Activated CD4-positive, alpha-beta memory T cell treated with anti-CD3 and anti-CD28 coated beads, Interleukin-2, amount 10 ng/mL, durations not matched to agents 7 days and 5 days (primary cell): Measurements from ENCODE around the gene SPN. TPM values are rescaled to one million over a fixed set of nuclear protein-coding genes. Genes with fewer than 3 reads are reported as not detected.

Source experiments
- CTCF ChIA-PET: fragments of 350-600 bp; sonication (Branson Sonifier 250); formaldehyde crosslinking; loops from one replicate; lab custom pipeline; 2021; ENCODE audit warnings: antibody characterized with exemption, inconsistent platforms; lab: Charles Lee
- POLR2A ChIA-PET: fragments of 350-600 bp; sonication (Branson Sonifier 250); formaldehyde crosslinking; loops from one replicate; lab custom pipeline; 2021; ENCODE audit warnings: antibody characterized with exemption; lab: Charles Lee
- DNase-seq: peaks from one replicate; pipeline ENCODE4 v3.0.0-alpha.2; 2020
- H3K27ac Mint-ChIP-seq: one replicate; pipeline ENCODE4 v1.8.0; 2021; ENCODE audit warnings: mild to moderate bottlenecking, mixed read lengths
- H3K27me3 Mint-ChIP-seq: one replicate; pipeline ENCODE4 v1.8.0; 2021; ENCODE audit warnings: mixed read lengths
- H3K36me3 Mint-ChIP-seq: one replicate; pipeline ENCODE4 v1.8.0; 2021; ENCODE audit warnings: low read depth, mixed read lengths
- H3K4me1 Mint-ChIP-seq: one replicate; pipeline ENCODE4 v1.8.0; 2021; ENCODE audit warnings: mixed read lengths
- H3K4me3 Mint-ChIP-seq: one replicate; pipeline ENCODE4 v1.8.0; 2021; ENCODE audit warnings: mild to moderate bottlenecking, mixed read lengths
- H3K9me3 Mint-ChIP-seq: one replicate; pipeline ENCODE4 v1.8.0; 2021; ENCODE audit warnings: mixed read lengths
- total RNA-seq, 2 experiments: library from RNA; stranded (reverse); gene quantifications; one replicate each; pipeline ENCODE4 v1.2.3, GENCODE V29; 2021

The SPN gene
- total RNA-seq, 2 experiments from 2014 or later: 341 to 359 TPM

DNA sequence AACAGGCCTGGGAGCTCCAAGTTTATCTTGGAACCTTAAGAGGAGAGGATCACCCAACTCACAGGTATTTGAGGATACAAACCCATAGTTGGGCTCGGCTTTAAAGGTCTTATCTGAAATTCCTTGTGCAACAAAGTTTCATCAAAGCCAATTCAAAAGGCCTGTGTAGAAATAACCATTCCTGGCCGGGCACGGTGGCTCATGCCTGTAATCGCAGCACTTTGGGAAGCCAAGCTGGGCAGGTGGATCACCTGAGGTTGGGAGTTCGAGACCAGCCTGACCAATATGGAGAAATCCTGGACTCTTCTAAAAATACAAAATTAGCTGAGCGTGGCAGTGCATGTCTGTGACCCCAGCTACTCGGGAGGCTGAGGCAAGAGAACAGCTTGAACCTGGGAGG, 54.1 kb downstream of the SPN start:
- H3K36me3 Mint-ChIP-seq: no peaks in the 10 kb centered on the region
- ChIA-PET POLR2A (no interaction called here), CTCF (interaction anchor here (1.1 to 5.0 kb wide), 3 partner anchors 16 to 99 kb away, joined by 3 to 42 read pairs (median 3); partner anchors contain the start of gene PAGR1)
- no peak overlapping the region for H3K4me3 Mint-ChIP-seq
- no peak for DNase-seq
- no peaks in the 10 kb centered on the region for H3K9me3 Mint-ChIP-seq
- H3K4me1 Mint-ChIP-seq: peaks cover 6% of the 10 kb centered on the region
- H3K27ac Mint-ChIP-seq: no peak overlapping the region
- peaks cover 5% of the 10 kb centered on the region for H3K27me3 Mint-ChIP-seq

DNA sequence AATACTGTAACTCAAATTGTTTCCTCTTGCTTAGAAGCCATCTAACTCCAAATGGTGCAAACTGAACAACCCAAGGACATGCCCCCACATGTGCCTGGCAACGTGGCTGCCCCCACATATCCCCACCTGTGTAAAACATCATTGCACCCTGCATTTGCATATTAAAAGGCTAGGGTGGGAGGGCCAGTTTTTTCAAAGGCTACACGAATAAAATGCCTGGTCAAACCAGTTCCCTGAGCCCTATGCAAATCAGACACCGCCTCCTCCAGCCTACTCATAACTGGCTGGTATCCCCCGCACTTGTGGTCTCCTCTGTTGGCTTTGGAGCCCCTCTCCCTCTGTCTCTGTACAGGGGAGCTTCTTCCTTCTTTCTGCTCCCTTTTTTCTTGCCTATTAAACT, 56.0 kb downstream of the SPN start:
- Mint-ChIP-seq H3K27me3 (peaks cover 5% of the 10 kb centered on the region), H3K36me3 (no peaks in the 10 kb centered on the region), H3K27ac (no peak overlapping the region), H3K9me3 (no peaks in the 10 kb centered on the region), H3K4me3 (no peak overlapping the region), H3K4me1 (peaks cover 6% of the 10 kb centered on the region)
- ChIA-PET CTCF (interaction anchor here (1.3 to 3.5 kb wide), 2 partner anchors 18 to 71 kb away, joined by 3 to 29 read pairs; no protein-coding TSS in a partner anchor), POLR2A (no interaction called here)
- no peak for DNase-seq

Other genes starting within 250 kb of the SPN start
- gene BOLA2, start 208.9 kb upstream of the SPN start, total RNA-seq: 10 to 100 TPM in 1 of 2 experiments, 1 to 10 TPM in 1; 9.2 to 11.7 TPM
- 10 to 100 TPM; 29.9 to 80.3 TPM for gene SLX1B, start 208.7 kb upstream of the SPN start, total RNA-seq
- gene SULT1A4, start 203.3 kb upstream of the SPN start, total RNA-seq: 1 to 10 TPM; 1.9 to 2.4 TPM
- 10 to 100 TPM; 40.8 to 48.3 TPM for gene NPIPB12, start 156.8 kb upstream of the SPN start, total RNA-seq
- 1 to 10 TPM; 8.3 to 9.3 TPM for gene QPRT, start 15.9 kb downstream of the SPN start, total RNA-seq
- gene C16orf54, start 82.7 kb downstream of the SPN start, total RNA-seq: 10 to 100 TPM; 94.6 to 99.2 TPM
- gene ZG16, start 115.0 kb downstream of the SPN start, total RNA-seq: not detected
- 100 to 1,000 TPM; 187 to 192 TPM for gene KIF22, start 127.5 kb downstream of the SPN start, total RNA-seq
- gene MAZ, start 143.3 kb downstream of the SPN start, total RNA-seq: 100 to 1,000 TPM; 365 to 376 TPM
- gene PRRT2, start 148.9 kb downstream of the SPN start, total RNA-seq: 1 to 10 TPM in 1 of 2 experiments, under 1 TPM in 1; 0.91 to 1.0 TPM
- 10 to 100 TPM; 26.6 to 28.4 TPM for gene PAGR1, start 152.9 kb downstream of the SPN start, total RNA-seq
- gene MVP, start 157.2 kb downstream of the SPN start, total RNA-seq: 100 to 1,000 TPM; 167 TPM
- 10 to 100 TPM; 60.0 to 63.2 TPM for gene CDIPT, start 200.0 kb downstream of the SPN start, total RNA-seq
- gene SEZ6L2, start 236.3 kb downstream of the SPN start, total RNA-seq: under 1 TPM; 0.08 to 0.13 TPM
- under 1 TPM in 1 of 2 experiments, not detected in 1; 0.15 TPM for gene ASPHD1, start 237.2 kb downstream of the SPN start, total RNA-seq